ENCODE results near the gene CFAP54.

CFAP54 gene

DNA sequence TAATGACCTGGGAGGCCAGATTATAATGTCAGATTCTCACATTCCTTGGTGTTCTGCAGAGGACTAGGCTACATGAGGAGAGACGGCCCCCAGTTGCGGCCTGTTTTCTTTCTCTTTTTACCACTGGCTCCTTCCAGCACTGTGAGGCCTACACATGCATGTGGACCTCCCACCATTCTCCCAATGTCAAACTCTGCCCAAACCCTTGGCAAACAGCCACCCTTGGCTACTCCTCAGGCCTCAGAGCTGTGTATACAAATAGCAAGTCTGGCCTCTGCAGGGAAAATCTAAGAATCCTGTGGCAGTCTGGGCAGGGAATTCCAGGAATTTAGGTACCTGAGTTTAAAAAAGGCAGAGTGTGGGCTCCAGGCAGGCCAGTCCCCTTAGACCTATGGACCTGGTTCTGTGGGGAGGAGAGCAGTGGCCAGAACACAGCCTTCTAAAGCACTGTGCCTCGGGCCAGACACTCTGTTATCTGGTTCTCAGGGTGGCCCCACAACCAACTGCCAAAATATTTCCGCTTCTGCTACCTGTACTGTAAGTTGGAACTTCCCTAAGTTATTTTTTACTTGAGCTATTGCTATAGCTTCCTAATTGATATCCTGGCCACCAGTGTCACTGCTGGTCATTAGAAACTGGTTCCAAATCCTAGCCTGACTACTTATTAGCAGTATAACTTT lies 397.8 kb downstream of the CFAP54 start:
- Histone ChIP-seq H3K4me1 (ENCODE audit: insufficient read depth, low read length) (no peaks in the 10 kb centered on the region), H3K9me3 (ENCODE audit: low read length) (peaks cover 2% of the 10 kb centered on the region), H3K4me3 (ENCODE audit: low read length) (no peak overlapping the region), H3K36me3 (ENCODE audit: insufficient read depth, low read length) (no peaks in the 10 kb centered on the region), H3K27me3 (ENCODE audit: insufficient read depth, low read length) (no peaks in the 10 kb centered on the region), H2AFZ (ENCODE audit: low read depth, low read length) (no peak overlapping the region)

- no peaks in the 10 kb centered on the region for H3K36me3 ChIP-seq (ENCODE audit: insufficient read depth, low read length)
- H3K9me3 ChIP-seq (ENCODE audit: low read length) = no peaks in the 10 kb centered on the region
- H2AFZ ChIP-seq (ENCODE audit: low read depth, low read length) = no peak overlapping the region
- H3K4me3 ChIP-seq (ENCODE audit: low read length) = no peak overlapping the region
- no peaks in the 10 kb centered on the region for H3K4me1 ChIP-seq (ENCODE audit: insufficient read depth, low read length)
- no peaks in the 10 kb centered on the region for H3K27me3 ChIP-seq (ENCODE audit: insufficient read depth, low read length)
Observed at GRCh38 chr12:96889273-96889933, 400.0 kb downstream of the CFAP54 start.

- Histone ChIP-seq H3K27me3 (ENCODE audit: insufficient read depth, low read length) (no peaks in the 10 kb centered on the region), H3K9me3 (ENCODE audit: low read length) (no peaks in the 10 kb centered on the region), H3K36me3 (ENCODE audit: insufficient read depth, low read length) (no peaks in the 10 kb centered on the region), H2AFZ (ENCODE audit: low read depth, low read length) (no peak overlapping the region), H3K4me1 (ENCODE audit: insufficient read depth, low read length) (no peaks in the 10 kb centered on the region), H3K4me3 (ENCODE audit: low read length) (no peak overlapping the region)
Observed at GRCh38 chr12:96890331-96890730, 401.0 kb downstream of the CFAP54 start.

GRCh38 chr12:96892104-96892503 lies 402.7 kb downstream of the CFAP54 start:
- Histone ChIP-seq H3K27me3 (ENCODE audit: insufficient read depth, low read length) (no peaks in the 10 kb centered on the region), H3K4me1 (ENCODE audit: insufficient read depth, low read length) (peaks cover 1% of the 10 kb centered on the region), H3K36me3 (ENCODE audit: insufficient read depth, low read length) (no peaks in the 10 kb centered on the region), H3K4me3 (ENCODE audit: low read length) (no peak overlapping the region), H2AFZ (ENCODE audit: low read depth, low read length) (no peak overlapping the region), H3K9me3 (ENCODE audit: low read length) (no peaks in the 10 kb centered on the region)

- H3K4me3 ChIP-seq (ENCODE audit: low read length) = no peak overlapping the region
- H3K27me3 ChIP-seq (ENCODE audit: insufficient read depth, low read length) = no peaks in the 10 kb centered on the region
- peaks cover 3% of the 10 kb centered on the region for H3K4me1 ChIP-seq (ENCODE audit: insufficient read depth, low read length)
- H2AFZ ChIP-seq (ENCODE audit: low read depth, low read length) = peak overlapping the region; percentile 65
- H3K36me3 ChIP-seq (ENCODE audit: insufficient read depth, low read length) = no peaks in the 10 kb centered on the region
- peaks cover 1% of the 10 kb centered on the region for H3K9me3 ChIP-seq (ENCODE audit: low read length)
Observed at GRCh38 chr12:96897421-96897820, 408.0 kb downstream of the CFAP54 start.

GRCh38 chr12:96901175-96901574 lies 411.8 kb downstream of the CFAP54 start:
- peaks cover 3% of the 10 kb centered on the region for H3K4me1 ChIP-seq (ENCODE audit: insufficient read depth, low read length)
- H3K4me3 ChIP-seq (ENCODE audit: low read length) = no peak overlapping the region
- no peaks in the 10 kb centered on the region for H3K27me3 ChIP-seq (ENCODE audit: insufficient read depth, low read length)
- H3K9me3 ChIP-seq (ENCODE audit: low read length) = peaks cover 1% of the 10 kb centered on the region
- no peaks in the 10 kb centered on the region for H3K36me3 ChIP-seq (ENCODE audit: insufficient read depth, low read length)
- no peak overlapping the region for H2AFZ ChIP-seq (ENCODE audit: low read depth, low read length)

- Histone ChIP-seq H3K9me3 (ENCODE audit: low read length) (peaks cover 1% of the 10 kb centered on the region), H3K4me3 (ENCODE audit: low read length) (no peak overlapping the region), H3K36me3 (ENCODE audit: insufficient read depth, low read length) (no peaks in the 10 kb centered on the region), H3K4me1 (ENCODE audit: insufficient read depth, low read length) (peaks cover 5% of the 10 kb centered on the region), H2AFZ (ENCODE audit: low read depth, low read length) (no peak overlapping the region), H3K27me3 (ENCODE audit: insufficient read depth, low read length) (no peaks in the 10 kb centered on the region)
Observed at GRCh38 chr12:96902076-96902475, 412.7 kb downstream of the CFAP54 start.

GRCh38 chr12:96906498-96906848 lies 417.1 kb downstream of the CFAP54 start:
- Histone ChIP-seq H3K4me1 (ENCODE audit: insufficient read depth, low read length) (peaks cover 28% of the 10 kb centered on the region), H3K9me3 (ENCODE audit: low read length) (peaks cover 1% of the 10 kb centered on the region), H2AFZ (ENCODE audit: low read depth, low read length) (peak overlapping the region; percentile 67), H3K36me3 (ENCODE audit: insufficient read depth, low read length) (no peaks in the 10 kb centered on the region), H3K4me3 (ENCODE audit: low read length) (peak overlapping the region; percentile 98), H3K27me3 (ENCODE audit: insufficient read depth, low read length) (no peaks in the 10 kb centered on the region)

- H3K4me3 ChIP-seq (ENCODE audit: low read length) = peak within 1 kb of the TSS; percentile 98
- no peaks in the 10 kb centered on the region for H3K36me3 ChIP-seq (ENCODE audit: insufficient read depth, low read length)
- no peaks in the 10 kb centered on the region for H3K27me3 ChIP-seq (ENCODE audit: insufficient read depth, low read length)
- peak within 1 kb of the TSS; percentile 67 for H2AFZ ChIP-seq (ENCODE audit: low read depth, low read length)
- peaks cover 29% of the 10 kb centered on the region for H3K4me1 ChIP-seq (ENCODE audit: insufficient read depth, low read length)
- no peaks in the 10 kb centered on the region for H3K9me3 ChIP-seq (ENCODE audit: low read length)
Observed at GRCh38 chr12:96906849-96907670, 417.7 kb downstream of the CFAP54 start, which contains the start of gene NEDD1. Gene NEDD1 (plus strand): TSS chr12:96907257. CDS start chr12:96909760, 2,503 bp downstream.

DNA sequence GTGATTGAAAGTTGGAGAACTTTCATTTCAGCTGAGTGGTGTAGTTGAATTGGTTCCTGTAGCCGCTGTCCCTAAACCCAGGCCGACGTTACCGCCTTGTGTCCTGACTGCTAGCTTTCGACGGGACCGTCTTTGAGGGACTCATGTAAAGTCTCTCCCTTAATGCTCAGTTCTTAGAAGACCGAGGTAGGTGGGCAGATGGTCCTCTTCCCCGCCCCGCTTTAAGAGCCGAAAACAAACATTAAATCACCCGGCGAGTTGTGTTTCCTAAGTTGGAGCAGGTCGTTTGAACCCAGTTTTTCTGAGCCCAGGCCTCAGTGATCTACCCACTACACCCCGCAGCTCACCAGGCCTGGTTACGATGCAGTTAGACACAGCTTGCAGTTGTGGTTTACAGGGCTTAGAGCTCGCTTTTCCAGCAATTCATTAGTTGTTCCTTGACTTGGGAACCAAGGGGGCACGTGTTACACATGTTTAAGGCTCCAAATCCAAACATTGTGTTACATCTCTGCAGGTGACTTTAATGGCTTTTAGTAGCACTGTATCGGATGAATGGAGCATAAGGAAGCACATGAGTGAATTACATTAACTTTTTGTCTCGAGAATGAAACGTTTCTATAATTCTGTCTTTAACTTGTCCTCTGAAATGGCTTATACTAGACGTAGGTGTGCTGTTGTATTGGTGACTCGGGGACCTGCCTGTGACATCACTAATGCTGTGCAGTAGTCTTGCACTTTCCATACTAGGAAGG lies 418.5 kb downstream of the CFAP54 start:
- H3K4me1 ChIP-seq (ENCODE audit: insufficient read depth, low read length) = peaks cover 29% of the 10 kb centered on the region
- peak overlapping the region; percentile 98 for H3K4me3 ChIP-seq (ENCODE audit: low read length)
- no peaks in the 10 kb centered on the region for H3K27me3 ChIP-seq (ENCODE audit: insufficient read depth, low read length)
- H2AFZ ChIP-seq (ENCODE audit: low read depth, low read length) = peak overlapping the region; percentile 67
- no peaks in the 10 kb centered on the region for H3K36me3 ChIP-seq (ENCODE audit: insufficient read depth, low read length)
- no peaks in the 10 kb centered on the region for H3K9me3 ChIP-seq (ENCODE audit: low read length)

- no peaks in the 10 kb centered on the region for H3K27me3 ChIP-seq (ENCODE audit: insufficient read depth, low read length)
- peaks cover 3% of the 10 kb centered on the region for H3K36me3 ChIP-seq (ENCODE audit: insufficient read depth, low read length)
- H3K4me3 ChIP-seq (ENCODE audit: low read length) = peak overlapping the region; percentile 98
- H3K9me3 ChIP-seq (ENCODE audit: low read length) = no peaks in the 10 kb centered on the region
- peaks cover 29% of the 10 kb centered on the region for H3K4me1 ChIP-seq (ENCODE audit: insufficient read depth, low read length)
- H2AFZ ChIP-seq (ENCODE audit: low read depth, low read length) = no peak overlapping the region
Observed at GRCh38 chr12:96908423-96908675, 419.0 kb downstream of the CFAP54 start.

DNA sequence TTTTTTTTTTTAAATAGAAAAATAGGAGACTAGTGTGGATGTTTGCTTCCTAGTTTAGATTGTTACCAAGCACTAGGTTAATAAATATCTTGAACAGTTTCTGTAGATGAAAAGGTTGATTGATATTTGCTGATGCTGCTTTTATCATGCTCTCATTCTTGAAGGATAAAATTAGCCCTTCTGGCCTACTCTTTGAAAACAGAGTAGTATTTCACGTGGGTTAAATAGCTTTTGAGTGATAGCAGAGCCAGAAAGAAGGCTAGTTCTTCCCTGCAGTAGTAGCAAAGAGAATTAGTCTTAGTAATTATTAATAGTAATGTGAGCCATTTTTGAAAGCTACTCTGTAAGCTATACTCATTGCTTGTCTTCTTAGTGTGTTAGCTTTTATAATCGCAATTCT lies 422.9 kb downstream of the CFAP54 start:
- peaks cover 6% of the 10 kb centered on the region for H3K36me3 ChIP-seq (ENCODE audit: insufficient read depth, low read length)
- no peaks in the 10 kb centered on the region for H3K27me3 ChIP-seq (ENCODE audit: insufficient read depth, low read length)
- peaks cover 4% of the 10 kb centered on the region for H3K9me3 ChIP-seq (ENCODE audit: low read length)
- no peak overlapping the region for H2AFZ ChIP-seq (ENCODE audit: low read depth, low read length)
- H3K4me3 ChIP-seq (ENCODE audit: low read length) = no peak overlapping the region
- peaks cover 26% of the 10 kb centered on the region for H3K4me1 ChIP-seq (ENCODE audit: insufficient read depth, low read length)

GRCh38 chr12:96912943-96913342 lies 423.6 kb downstream of the CFAP54 start:
- H3K9me3 ChIP-seq (ENCODE audit: low read length) = peaks cover 4% of the 10 kb centered on the region
- H3K4me1 ChIP-seq (ENCODE audit: insufficient read depth, low read length) = peaks cover 21% of the 10 kb centered on the region
- no peak overlapping the region for H2AFZ ChIP-seq (ENCODE audit: low read depth, low read length)

More at GRCh38 chr12:96912943-96913342, 423.6 kb downstream of the CFAP54 start:
- Histone ChIP-seq H3K27me3 (ENCODE audit: insufficient read depth, low read length) (no peaks in the 10 kb centered on the region), H3K36me3 (ENCODE audit: insufficient read depth, low read length) (peaks cover 6% of the 10 kb centered on the region), H3K4me3 (ENCODE audit: low read length) (no peak overlapping the region)
